SK-N-SH (cell line): ENCODE data around the gene SEM1.

Source experiments
- CHD2 ChIP-seq: fragments of 150-350 bp; IDR thresholded peaks from 2 replicates; pipeline ENCODE4 v1.6.1; 2018; ENCODE audit warnings: low read length; ENCODE audit not compliant: partially characterized antibody
- CTCF ChIP-seq: fragments of 200-600 bp; sonication (generic); IDR thresholded peaks from 2 replicates; pipeline ENCODE4 v1.6.1; 2017; ENCODE audit warnings: antibody characterized with exemption, mild to moderate bottlenecking, moderate library complexity
- JUND ChIP-seq: IDR thresholded peaks from 2 replicates; pipeline ENCODE4 v1.4.0; 2012
- MXI1 ChIP-seq: IDR thresholded peaks from 2 replicates; pipeline ENCODE4 v1.6.1; 2012; ENCODE audit warnings: mild to moderate bottlenecking, low read depth, low read length, improper control_type of control experiment
- NFIC ChIP-seq: IDR thresholded peaks from 2 replicates; pipeline ENCODE4 v1.4.0; 2012; ENCODE audit warnings: borderline replicate concordance
- POLR2AphosphoS5 ChIP-seq: IDR thresholded peaks from 2 replicates; pipeline ENCODE4 v1.6.1; 2012; ENCODE audit warnings: low read depth, low read length
- USF2 ChIP-seq: fragments of 150-350 bp; IDR thresholded peaks from 2 replicates; pipeline ENCODE4 v1.6.1; 2017; ENCODE audit warnings: antibody characterized with exemption, low read length, low read depth, borderline replicate concordance

GRCh38 chr7:96699219-96699871 lies 10.3 kb downstream of the SEM1 start:
- TF ChIP-seq CTCF, result no peak
- TF ChIP-seq JUND, result no peak
- TF ChIP-seq CHD2, result no peak
- TF ChIP-seq USF2, result no peak
- no peak for TF ChIP-seq POLR2AphosphoS5
- no peak for TF ChIP-seq MXI1
- no peak for TF ChIP-seq NFIC
